ENCODE data around the gene CATSPERE.

DNA sequence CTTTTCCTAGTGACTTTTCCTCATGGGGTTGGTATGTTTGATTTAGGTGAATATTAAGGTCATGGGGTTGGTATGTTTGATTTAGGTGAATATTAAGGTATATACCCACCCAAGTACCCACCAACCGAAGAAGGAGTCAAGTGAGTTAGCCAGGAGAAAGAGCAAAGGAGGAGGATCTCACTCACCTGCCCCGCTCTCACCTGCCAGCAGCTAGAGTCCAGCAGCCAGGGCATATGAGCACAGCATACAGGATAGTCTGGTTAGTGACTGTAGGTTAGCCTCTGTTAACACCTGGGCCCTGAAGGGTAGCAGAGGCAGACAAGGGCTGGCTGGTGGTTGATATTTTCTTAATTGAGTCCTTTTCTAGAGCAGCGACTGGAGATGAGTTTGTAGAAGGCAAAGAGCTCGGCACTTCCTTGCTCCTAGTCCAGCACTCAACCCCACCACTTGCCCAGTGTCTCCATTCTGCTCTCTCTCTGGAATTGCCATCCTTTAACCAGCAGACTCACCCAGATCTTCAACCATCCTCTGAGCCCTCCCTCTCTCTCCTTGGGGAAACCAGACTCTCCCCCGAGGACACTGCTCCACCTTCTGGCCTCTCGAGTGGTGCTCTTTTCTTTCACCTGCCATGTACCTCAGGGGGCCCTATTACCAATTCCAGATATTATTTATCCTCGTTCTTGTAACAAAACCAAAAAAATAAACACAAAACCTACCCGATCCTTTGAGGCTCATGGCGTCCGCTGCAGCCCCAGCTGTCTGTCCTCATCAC is 175.6 kb downstream of the CATSPERE start:
- TF ChIP-seq POLR2A (IDR thresholded peaks at IDR 0.05) (no peak), CTCF (IDR thresholded peaks at IDR 0.05) (no peak), POLR2AphosphoS5 (IDR thresholded peaks at IDR 0.05) (no peak), EP300 (IDR thresholded peaks at IDR 0.05) (no peak)
